NCI-H524 treated with DMSO at 0.1 percent for 48 hours (cell line): ENCODE measurements around the gene LRP11.

Source experiments
- DNase-seq: peaks from one replicate; lab custom pipeline; 2025; lab: John Stamatoyannopoulos, UW

Gene LRP11

DNA sequence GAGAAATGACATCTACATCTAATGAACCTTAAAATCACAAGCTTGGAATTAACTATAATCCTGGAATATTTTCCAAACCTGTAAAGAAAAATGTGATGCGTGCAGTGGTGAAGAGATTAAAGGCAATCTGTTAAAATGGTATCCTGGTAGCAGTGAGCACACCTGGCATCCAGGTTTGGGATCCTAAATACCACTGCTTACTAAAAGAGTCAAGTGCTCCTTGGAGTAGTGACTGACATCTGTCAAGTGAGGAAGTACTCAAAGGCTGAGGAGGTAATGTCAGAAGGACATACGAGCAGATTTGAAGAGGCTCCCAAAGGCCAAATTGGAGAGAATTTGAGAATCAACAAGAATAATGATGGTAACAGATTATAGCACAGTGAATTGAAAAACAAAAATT lies 81.8 kb downstream of the LRP11 start:
- DNase-seq, result peak; percentile 52

DNA sequence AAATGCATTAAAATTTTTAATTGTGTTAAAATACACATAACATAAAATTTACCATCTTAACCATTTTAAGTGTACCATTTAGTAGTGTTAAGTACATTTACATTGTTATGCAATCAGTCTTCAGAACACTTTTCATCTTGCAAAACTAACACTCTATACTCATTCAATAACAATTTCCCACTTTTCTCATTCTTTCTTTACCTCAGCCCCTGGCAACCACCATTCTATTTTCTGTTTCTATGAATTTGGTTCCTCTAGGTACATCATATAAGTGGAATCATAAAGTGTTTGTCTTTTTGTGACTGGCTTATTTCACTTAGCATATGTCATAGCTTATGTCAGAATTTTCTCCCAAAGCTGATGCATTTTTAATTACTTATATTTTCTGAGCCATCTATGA lies 82.4 kb downstream of the LRP11 start:
- no peak for DNase-seq

DNA sequence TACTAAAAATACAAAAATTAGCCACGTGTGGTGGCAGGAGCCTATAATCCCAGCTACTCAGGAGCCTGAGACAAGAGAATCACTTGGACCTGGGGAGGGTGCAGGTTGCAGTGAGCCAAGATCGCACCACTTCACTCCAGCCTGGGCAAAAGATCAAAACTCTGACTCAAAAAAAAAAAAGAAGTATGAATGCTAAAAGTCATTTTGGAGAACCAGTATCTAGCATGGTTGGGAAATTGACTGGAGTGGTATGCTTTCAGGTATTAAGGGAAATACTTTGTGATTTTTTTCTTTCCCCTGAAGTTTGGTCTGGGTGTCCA lies 84.6 kb downstream of the LRP11 start:
- no peak for DNase-seq

DNA sequence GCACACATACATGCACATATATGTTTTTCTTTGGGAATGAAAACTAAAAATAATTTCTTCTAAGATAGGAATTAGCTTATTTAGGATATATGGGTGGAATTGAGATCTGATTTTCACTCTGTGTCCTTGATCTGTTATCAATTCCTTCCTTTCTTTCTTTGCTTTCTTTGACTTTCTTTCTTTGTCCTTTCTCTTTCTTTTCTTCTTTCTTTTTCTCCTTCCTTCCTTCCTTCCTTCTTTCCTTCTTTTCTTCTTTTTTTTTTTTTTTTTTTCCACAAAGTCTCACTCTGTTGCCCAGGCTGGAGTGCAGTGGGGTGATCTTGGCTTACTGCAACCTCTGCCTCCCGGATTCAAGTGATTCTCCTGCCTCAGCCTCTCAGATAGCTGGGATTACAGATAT lies 86.5 kb downstream of the LRP11 start:
- DNase-seq, result no peak

DNA sequence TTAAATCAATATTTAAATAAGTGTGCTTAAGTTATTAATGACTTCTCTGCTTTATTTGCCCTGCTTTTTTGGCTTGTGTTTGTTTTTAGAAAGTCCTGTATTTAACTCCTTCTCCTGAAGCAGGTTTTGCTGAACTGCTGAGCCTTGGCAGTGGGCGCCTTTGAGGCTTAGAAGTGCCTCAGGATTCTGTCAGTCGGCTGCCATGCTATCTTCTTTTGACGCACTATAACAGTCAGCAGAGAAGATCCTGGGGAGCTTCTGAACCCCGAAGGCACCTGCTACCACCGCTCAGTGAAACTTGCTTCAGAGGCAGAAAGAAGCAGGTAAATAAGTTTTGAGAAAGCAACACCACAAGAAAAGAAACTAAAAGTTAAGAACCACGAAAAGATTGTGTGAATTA lies 92.2 kb downstream of the LRP11 start:
- DNase-seq, result no peak

DNA sequence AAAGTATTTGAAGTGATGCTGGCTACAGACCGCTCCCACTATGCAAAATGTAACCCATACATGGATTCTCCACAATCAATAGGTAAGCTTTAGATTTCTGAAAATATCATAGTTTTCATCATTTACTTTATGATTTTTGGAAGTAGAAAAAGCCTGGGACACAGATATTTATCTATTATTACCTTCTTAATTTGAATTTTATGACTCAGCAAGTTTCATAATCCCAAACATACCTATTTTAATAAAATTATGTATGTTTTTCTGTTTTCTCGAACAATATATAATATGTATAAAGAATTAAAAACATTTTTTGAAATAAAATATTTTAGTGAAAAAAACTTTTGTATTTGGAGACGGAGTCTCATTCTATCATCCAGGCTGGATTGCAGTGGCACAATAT lies 93.0 kb downstream of the LRP11 start:
- no peak for DNase-seq

DNA sequence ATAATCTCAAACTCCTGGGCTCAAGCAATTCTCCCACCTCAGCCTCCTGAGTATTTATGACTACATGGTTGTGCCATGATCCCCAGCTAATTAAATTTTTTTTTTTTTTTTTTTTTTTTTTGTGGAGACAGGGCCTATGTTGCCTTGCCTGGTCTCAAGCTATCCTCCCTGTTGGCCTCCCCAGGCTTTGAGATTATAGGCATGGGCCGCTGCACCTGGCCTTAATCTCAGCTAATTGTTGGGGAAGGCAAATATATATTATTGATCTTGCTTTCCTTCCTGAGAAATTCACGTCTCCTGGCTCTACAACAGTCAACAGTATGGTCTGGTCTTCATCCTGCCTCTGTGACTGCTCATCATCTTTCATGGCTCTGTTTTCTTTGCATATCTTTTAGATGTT lies 94.5 kb downstream of the LRP11 start:
- DNase-seq, result no peak
